GM12874 (cell line): ENCODE measurements around the gene ARHGAP45.

Experiments
- TF ChIP-seq, protein P1 (sequence below): IDR thresholded peaks from 2 replicates; pipeline ENCODE4 v1.5.1; 2011; ENCODE audit warnings: low read depth, mild to moderate bottlenecking, control low read depth, low read length, moderate library complexity; ENCODE audit not compliant: insufficient read depth

The ARHGAP45 gene

DNA sequence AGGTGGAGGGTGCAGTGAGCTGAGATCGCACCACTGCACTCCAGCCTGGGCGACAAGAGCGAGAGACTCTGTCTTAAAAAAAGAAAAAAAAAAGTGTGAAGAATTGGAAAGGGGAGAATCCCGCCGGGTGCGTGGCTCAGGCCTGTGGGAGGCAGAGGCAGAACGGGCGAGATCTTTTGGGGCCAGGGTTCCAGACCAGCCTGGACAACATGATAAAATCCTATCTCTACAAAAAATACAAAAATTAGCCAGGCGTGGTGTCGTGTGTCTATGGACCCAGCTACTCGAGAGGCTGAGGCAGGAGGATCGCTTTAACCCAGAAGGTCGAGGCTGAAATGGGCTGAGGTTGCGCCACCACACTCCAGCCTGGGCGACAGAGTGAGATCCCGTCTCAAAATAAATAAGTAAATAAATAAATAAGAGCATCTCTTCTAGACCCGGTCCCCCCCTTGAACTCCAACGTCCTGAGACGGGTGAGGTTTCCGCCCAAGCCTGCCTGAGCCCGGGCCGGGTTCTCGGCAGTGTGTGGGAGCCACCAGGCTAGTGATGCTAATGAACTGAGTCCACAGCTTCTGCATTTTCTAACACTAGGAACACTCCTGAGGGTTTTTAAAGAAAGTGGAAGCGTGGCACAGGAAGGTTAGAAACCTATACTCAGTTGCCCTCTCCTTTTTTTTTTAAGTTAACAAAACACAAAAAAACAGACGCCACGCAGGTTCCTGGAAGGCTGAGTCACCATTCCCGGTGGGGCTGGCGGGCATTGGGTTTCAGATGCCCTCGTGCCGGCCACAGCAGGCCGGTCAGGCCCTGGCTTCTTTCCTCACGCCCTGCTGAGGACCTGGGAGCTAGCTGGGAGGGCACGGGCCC is 58.9 kb downstream of the ARHGAP45 start:
- TF ChIP-seq, protein P1, sequence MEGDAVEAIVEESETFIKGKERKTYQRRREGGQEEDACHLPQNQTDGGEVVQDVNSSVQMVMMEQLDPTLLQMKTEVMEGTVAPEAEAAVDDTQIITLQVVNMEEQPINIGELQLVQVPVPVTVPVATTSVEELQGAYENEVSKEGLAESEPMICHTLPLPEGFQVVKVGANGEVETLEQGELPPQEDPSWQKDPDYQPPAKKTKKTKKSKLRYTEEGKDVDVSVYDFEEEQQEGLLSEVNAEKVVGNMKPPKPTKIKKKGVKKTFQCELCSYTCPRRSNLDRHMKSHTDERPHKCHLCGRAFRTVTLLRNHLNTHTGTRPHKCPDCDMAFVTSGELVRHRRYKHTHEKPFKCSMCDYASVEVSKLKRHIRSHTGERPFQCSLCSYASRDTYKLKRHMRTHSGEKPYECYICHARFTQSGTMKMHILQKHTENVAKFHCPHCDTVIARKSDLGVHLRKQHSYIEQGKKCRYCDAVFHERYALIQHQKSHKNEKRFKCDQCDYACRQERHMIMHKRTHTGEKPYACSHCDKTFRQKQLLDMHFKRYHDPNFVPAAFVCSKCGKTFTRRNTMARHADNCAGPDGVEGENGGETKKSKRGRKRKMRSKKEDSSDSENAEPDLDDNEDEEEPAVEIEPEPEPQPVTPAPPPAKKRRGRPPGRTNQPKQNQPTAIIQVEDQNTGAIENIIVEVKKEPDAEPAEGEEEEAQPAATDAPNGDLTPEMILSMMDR: no peak

DNA sequence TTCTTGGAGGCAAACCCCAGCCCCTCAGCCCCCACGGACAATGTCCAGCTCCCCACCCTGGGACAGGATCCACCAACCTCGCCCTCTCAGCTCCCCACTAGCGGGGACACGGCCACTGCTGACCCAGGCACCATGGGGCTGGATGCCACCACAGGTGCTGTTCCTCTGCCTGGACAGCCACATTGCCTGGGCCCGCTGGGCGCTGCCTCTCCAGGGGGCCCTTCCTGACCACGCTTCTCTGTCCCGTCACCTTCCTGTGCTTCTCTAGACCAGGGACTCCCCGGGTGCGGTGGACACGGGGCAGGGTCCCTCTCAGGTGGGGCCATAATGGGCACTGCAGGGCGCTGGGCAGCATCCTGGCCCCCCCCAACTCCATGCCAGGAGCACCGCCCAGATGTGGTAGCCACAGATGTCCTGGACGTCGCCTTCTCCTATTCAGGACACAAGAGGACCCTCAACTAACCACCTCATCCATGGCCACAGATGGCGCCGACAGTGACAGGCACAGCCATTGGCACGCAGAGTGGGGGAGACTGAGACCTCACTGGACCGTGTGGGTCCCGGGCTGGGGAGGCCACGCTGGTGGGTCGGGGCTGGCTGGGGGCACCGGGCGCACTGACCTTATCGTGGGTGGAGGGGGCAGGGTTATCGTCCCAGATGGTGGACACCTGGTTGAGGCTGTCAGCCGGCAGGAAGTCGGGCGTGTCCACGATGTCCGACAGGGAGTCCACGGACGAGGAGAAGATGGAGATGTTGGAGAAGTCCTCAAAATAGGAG is 60.2 kb downstream of the ARHGAP45 start:
- TF ChIP-seq, protein P1: no peak

DNA sequence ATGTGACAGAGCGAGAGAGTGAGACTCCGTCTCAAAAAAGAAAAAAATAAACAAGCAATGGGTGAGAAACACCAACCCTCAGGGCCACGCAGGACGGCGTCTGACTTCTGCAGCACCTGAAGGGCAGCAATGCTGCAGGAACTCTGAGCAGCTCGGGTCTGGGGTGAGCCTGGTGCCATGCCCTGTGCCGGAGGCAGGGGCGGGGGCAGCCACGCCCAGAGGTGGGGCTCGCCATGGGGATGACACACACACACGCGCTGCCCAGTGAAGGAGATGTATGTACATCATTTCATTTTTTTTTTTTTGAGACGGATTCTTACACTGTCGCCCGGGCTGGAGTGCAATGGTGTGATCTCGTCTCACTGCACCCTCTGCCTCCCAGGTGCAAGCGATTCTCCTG is 61.1 kb downstream of the ARHGAP45 start:
- TF ChIP-seq, protein P1: no peak

DNA sequence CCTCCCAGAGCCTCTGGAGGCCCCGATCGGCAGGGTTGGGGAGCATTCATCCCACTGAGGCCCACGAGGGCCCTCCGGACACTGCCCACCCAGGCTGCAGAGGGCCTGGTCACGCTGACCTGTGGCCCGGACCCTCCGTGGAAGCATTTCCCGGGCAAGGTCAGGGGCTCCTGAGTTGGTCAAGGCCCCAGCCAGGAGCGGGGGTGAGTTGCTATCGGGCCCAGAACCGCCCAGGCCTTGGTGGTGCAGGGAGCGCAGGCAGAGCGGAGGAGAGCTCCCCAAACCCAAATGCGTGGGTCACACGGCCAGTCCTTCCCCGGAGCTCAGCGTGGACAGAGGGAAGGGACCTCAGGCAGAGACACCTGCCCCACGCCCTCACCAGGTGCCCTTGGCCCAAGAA is 62.6 kb downstream of the ARHGAP45 start:
- TF ChIP-seq, protein P1: no peak

DNA sequence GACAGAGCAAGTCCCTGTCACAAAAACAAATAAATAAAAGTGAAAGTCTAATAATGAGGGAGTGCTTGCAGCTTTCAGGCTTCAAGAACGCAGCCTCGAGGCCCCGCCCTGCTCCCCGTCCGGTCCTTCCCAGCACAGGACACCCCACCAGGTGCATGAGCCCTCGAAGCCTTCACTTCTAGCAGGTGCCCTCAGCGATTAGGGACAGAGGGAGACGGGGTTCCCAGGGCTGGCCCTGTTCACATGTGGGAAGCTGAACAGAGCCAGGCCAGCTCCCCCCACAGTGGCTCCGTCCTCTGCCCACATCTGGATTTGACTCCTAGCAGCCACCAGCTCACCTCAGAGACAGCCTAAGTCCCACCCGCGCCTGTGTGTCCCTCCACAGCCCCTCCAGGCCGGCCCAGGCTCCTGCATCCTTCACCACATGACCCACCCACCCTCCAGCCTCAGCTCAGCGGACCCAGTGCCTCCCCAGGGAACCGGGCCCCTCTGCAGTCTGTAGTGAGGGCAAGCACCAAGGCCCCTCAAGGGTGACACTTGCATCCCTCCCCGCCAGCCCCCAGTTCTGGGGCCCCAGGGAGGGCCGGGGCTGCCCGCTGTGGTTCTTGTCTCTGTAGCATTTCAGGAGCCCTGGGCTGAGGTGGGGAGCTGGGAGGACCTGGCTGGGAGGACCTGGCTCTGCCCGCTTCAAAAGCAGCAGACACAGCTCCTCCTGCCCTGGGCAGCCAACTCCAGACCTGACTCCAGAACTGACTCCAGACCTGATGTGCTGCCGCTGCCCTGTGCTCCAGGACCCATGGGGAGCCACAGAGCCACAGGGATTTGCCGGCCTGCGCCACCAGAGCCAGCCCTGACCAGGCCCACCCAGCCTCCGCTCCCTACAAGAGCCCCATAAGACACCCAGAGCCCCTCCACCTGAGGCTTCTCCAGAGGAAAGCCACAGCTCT is 64.1 kb downstream of the ARHGAP45 start:
- TF ChIP-seq, protein P1: no peak

DNA sequence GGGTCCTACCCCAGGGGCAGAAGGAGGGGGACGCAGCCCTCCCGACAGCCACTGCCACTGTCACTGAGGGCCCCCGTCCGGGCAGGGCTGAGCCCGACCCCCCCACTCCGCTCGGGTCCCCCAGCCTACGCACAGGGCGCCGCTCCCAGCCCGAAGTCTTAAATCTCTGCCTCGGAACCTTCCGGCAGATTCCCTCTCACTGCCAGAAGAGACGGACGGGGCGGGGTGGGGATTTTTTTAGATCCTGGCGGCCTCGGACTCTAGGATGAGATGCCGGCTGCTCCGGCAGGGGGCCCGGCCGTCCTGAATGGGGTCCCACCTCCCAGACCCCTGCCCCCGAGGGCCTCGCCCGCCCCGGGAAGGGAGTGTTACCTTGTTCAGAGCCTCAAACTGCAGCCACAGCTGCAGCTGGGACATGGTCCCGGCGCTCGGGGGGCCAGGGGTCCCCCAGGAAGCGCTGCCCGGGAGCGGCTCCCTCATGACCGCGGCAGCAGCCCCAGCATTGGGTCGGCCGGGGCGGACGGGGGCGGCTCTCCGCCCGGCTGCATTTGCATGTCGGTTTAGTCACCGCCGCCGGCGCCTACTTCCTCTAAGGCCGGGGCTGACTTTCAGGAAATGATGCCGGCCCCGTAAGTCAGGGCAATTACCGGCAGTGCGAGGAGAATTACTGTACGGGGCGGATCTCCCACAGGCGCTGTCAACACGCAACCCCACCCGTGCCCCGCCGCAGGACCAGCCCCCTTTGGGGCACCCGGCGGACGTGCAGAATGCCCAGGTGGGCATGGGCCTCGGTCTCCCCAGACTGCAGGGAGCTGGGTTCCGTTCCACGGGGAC is 65.0 kb downstream of the ARHGAP45 start:
- TF ChIP-seq, protein P1: no peak
